ENCODE results near the gene ZNF554. TPM values are rescaled to one million over a fixed set of nuclear protein-coding genes. Genes with fewer than 3 reads are reported as not detected.
"Not testable (repeated sequence)": the region's sequence is repeated elsewhere in the genome, so short reads cannot be mapped to it uniquely, and the experiment has no call there.

Gene ZNF554
- total RNA-seq, 1 experiment from 2014 or later = 4.6 TPM

- no peak for DNase-seq (ENCODE audit: low read depth)
These were observed 29.0 kb upstream of the ZNF554 start for GRCh38 chr19:2790557-2791271.

DNA sequence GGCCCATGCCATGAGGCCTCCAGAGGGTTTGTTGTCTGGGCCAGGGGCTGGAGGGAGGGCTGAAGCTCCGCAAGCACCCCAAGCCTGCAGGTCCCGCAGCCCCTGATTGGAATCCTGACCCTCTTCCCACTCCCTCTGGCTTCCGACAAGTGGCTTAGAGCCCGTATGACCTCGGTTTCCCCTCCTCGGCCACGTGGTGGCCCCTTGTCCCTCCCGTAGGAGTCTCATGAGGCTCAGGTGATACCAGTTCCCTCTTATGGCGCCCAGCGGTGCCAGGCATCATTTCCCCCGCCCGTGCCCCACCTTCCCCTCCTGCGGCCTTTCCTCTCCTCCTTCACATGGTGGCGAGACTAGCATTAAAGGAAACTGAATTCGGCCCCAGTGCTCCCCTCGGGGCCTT, 28.2 kb upstream of the ZNF554 start:
- DNase-seq (ENCODE audit: low read depth) = no peak

GRCh38 chr19:2791876-2792275, 27.8 kb upstream of the ZNF554 start:
- no peak for DNase-seq (ENCODE audit: low read depth)

- not testable (repeated sequence) for DNase-seq (ENCODE audit: low read depth)
These were observed 27.0 kb upstream of the ZNF554 start for GRCh38 chr19:2792666-2793065.

DNA sequence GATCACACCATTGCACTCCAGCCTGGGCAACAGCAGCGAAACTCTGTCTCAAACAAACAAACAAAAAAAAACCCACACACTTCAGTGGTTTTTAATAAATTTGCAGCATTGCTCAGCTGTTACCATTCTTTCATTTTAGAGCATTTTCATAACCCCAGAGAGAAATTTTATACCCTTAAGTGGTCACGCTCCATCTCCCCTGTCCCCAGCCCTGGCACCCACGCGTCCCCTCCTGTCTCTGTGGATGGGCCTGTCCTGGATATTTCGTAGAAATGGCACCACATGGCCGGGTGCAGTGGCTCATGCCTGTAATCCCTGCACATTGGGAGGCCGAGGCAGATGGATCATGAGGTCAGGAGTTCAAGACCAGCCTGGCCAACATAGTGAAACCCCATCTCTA, 26.5 kb upstream of the ZNF554 start:
- no peak for DNase-seq (ENCODE audit: low read depth)

DNA sequence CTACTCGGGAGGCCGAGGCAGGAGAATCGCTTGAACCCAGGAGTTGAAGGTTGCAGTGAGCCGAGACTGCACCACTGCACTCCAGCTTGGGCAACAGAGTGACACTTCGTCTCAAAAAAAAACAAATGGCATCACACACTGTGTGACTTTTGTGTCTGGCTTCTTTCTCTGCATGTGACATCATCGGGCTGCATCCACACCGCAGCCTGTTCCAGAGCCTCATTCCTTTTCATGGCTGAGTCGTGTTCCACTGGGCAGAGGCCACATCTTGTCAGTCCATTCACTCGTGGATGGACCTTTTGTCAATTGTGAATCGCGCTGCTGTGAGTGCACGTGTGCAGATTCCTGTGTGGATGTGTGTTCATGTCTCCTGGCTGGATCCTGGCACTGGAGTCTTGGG, 26.1 kb upstream of the ZNF554 start:
- no peak for DNase-seq (ENCODE audit: low read depth)

GRCh38 chr19:2795827-2796658, 23.6 kb upstream of the ZNF554 start:
- no peak for DNase-seq (ENCODE audit: low read depth)

- DNase-seq (ENCODE audit: low read depth) = no peak
These were observed 22.9 kb upstream of the ZNF554 start for GRCh38 chr19:2796659-2797266.

DNA sequence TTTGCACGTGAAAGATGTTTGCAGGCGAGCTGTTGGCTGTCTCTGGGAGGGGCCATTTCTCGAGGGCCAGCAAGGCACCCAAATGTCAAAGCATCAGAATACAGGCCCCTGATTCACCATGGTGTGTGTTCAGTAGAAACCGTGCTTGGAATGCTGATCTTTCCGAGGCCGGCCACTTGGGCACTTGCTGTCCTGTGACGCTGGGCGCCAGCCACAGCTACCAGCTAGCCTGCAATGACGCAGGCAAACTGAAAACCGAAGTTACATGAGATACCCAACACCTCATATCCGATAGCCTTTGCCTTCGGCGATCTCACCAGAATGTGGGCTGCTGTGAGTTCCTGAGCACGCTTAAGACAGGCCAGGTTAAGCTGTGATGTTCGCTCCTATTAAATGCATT, 22.4 kb upstream of the ZNF554 start:
- DNase-seq (ENCODE audit: low read depth) = no peak

DNA sequence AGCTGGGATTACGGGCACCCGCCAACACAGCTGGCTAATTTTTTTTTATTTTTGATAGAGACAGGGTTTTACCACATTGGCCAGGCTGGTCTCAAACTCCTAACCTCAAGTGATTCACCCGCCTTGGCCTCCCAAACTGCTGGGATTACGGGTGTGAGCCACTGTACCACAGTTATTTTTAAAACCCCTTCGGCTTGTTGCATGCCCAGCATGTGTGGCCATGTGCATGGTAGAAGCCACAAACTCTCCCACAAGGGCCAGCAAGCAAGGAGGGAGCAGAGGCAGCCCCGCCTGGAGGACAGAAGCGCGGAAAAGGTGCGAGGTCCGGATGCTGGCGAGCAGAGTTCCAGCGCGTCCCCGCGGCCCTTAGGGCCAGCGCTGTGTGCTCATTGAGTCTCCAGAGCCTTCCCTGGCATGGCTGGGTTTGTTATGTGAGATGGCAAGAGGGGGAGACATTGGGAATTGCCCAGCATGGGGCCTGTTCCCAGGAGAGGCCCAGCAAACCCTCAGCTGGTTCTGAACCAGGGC, 21.4 kb upstream of the ZNF554 start:
- no peak for DNase-seq (ENCODE audit: low read depth)

GRCh38 chr19:2798733-2799132, 20.9 kb upstream of the ZNF554 start:
- DNase-seq (ENCODE audit: low read depth) = peak; percentile 40

DNA sequence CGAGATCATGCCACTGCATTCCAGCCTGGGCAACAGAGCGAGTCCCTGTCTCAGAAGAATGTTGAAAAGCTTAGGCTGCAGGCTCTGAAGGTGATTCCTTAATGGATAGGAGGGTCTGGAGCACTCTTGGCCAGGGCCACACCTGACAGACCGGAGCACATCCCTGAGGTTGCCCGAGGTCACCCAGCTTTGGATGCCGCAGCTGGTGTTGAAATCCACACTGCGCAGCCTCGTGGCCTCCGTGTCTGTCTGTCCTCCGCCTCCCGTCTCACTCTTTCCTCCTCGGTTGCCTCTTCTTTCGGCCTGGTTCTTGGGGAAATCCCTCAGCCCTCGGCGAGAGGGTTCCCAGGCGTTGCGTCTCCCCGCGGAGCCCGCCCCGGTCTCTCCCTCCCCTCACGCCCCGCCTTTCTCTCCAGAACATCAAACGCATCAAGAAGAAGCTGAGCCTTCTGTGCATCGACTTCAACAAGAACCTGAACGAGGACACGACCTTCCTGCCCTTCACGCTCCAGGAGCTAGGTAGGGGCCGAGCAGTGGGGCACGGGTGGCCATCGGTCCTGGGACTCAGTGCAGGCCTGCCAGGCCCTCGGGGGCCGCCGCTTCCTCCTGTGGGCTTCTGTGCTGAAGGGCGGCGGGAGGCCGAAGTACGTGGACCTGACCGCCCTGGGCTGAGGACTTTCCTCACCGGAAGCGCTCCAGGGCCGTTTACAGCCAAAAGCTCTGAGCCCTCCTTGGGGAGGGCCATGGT, 20.2 kb upstream of the ZNF554 start:
- DNase-seq (ENCODE audit: low read depth) = no peak

DNA sequence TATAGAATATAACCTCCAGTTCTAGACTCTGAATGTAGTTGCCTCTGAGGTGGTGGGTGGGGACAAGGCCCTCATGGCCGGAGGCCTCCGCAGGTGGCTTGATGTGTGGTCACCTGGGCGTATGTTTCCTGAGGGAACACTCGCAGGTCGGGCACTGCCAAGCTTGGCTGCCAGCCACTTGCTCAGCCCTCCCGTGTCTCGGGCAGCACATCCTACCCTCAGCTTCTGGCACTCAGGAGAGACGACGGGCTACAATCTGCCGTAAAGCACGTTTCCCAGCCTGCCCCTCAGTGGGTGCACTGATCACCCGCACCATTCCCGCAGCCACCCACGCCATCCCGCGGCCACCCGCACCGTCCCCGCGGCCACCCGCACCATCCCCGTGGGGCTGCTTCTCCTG, 19.2 kb upstream of the ZNF554 start:
- DNase-seq (ENCODE audit: low read depth) = no peak

DNA sequence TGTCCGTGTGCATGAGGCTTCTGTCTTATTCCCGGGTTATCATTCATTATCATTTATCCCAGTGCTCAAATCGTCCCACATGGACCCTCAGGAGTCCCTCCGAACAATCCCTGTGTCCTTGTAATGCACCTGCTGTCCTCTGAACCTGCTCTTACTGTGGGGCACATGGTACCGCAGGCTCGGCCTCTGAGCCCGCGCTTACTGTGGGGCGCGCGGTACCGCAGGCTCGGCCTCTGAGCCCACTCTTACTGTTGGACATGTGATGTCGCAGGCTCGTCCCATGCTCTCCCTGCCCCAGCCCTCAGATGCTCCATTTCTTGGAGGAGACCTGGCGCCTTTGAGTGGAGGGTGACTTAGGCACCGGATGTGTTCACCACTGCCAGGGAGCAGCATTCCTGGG, 16.8 kb upstream of the ZNF554 start:
- no peak for DNase-seq (ENCODE audit: low read depth)

DNA sequence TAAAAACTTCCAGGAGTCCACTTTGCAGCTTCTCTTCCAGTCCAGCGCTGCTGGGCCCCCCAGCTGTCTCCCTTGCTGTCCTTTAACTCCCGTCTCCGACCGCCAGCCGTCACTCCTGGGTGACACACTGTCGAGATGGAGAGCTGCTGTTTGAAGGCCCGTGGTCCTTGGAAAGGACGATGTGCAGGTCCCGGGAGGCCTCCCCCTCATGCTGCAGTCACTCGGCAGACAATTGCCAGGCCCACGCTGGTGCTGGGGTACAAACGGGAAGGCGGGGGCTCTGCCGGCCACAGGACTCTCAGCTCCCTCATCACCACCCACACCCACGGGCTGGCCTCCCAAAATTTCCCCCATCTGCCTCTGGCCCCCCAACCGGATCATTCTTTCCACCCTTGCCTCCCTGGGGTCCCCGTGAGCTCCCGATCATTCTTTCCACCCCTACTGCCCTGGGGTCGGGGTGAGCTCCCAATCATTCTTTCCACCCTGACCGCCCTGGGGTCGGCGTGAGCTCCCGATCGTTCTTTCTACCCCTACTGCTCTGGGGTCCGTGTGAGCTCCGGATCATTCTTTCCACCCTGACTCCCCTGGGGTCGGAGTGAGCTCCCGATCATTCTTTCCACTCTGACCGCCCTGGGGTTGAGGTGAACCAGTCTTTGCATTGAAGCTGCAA, 16.0 kb upstream of the ZNF554 start:
- no peak for DNase-seq (ENCODE audit: low read depth)

- no peak for DNase-seq (ENCODE audit: low read depth)
These were observed 15.3 kb upstream of the ZNF554 start for GRCh38 chr19:2804156-2805004.

DNA sequence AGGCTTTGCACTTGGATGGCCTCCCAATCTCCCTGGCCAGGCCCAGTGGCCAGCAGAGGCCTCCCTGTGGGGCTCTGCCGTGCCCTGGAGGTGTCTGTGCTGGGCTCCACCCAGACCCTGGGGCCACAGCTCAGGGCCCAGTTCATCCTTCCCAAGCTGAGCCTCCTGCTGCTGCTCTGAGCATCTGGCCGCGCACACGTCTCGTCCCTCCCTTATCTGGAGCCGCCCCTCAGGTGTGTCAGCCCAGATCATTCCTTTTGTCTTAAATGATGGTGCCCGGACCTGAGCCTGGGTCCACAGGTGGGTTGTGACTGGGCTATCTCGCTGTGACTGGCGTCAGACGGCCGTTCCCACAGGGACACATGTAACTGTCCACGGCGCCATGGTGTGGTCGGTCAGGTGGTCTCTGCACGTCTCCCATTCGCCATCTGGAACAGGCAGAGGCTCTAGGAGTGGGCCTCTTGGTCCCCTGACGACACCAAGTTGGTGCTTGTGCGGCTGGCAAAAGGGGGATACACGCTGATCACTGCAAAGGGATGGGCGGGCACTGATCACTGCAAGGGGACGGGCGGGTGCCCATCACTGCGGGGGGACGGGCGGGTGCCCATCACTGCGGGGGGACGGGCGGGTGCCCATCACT, 14.3 kb upstream of the ZNF554 start:
- DNase-seq (ENCODE audit: low read depth) = no peak

DNA sequence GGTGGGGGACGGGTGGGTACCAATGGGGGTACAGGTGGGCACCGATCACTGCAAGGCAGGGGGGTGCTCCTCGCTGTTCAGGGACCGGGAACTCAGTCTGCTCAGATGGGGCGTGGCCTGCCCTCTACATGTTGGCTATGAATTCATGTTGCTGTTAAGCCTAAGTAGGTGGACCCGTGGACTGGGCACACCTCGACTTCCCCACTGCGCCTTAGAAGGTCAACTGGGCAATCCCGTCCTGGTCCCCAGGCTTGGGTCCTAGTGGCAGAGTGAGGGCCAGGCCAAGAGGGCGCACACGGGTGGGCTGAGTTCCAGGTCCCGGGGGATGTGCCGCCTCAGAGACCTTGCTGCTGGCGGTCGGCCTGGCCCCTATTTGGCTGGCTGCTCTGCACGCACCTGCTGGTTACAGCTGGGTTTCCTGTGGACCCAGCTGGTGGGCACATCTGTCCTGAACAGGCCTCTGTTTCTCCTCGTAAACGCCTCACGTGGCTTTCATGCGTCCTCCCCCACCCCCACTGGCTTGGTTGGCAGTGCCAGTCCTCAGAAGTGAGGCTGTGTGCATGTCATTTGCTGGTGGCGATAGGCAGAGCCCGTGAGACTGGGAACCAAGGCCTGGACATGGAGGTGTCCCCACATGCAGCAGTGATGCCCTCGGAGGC, 13.5 kb upstream of the ZNF554 start:
- no peak for DNase-seq (ENCODE audit: low read depth)

DNA sequence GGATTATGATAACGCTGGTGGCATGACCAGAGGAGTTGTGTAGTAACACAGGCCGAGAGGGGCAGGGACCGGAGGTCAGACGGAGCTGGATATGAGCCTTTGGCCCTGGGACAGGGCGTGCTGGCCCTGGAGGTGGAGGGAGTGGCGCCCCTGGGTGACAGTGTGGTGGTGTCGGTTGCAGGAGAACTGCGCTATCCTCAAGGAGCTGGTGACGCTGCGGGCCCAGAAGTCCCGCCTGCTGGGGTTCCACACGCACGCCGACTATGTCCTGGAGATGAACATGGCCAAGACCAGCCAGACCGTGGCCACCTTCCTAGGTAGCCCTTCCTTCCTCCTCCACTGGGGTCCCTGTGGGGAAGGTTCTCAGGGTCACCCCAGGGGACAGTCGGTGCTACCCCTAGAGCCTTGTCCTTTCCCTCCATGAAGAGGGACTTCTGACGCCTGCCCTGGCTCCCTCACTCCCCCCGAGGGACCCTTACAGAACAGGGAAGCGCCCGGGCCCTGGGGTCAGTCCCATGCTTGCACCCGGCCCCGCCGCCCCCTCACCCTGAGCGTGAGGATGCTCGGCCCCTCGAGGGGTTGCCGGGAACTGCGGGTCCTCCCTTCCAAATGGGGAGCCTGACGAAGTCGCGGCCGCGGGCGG, 12.8 kb upstream of the ZNF554 start:
- no peak for DNase-seq (ENCODE audit: low read depth)

All from M059J (cell line).